Heart left ventricle (tissue), 16 donors: ENCODE results near the gene RCHY1. TPM values are rescaled to one million over a fixed set of nuclear protein-coding genes. Genes with fewer than 3 reads are reported as not detected.
A peak's percentile ranks its signal among the peaks of the same experiment; 100 is the strongest.

ENCODE experiments used
- ATAC-seq, 4 donors: fragments of 200-7000 bp; cut with Tn5 transposase; one replicate each; pipeline ENCODE4 v1.9.1; 2020 to 2022; ENCODE audit warnings: moderate library complexity in 4 of 4, mild to moderate bottlenecking in 3 of 4, moderate number of reproducible peaks in 1 of 4
- DNase-seq, 5 donors: peaks; one replicate each; pipeline ENCODE4 v3.0.0-alpha.2; 2020
- H3K27ac ChIP-seq, 12 donors: fragments of 200-600 bp; sonication (generic) in 4 of 12; one replicate each; pipeline versions ENCODE4 v1.5.0 to v1.8.0; 2016 to 2022; ENCODE audit warnings: mild to moderate bottlenecking in 2 of 12
- H3K27me3 ChIP-seq, 9 donors: fragments of 200-600 bp; sonication (generic) in 2 of 9; one replicate each; pipeline versions ENCODE4 v1.5.1 to v1.8.0; 2016 to 2022; ENCODE audit warnings: mild to moderate bottlenecking in 3 of 9
- H3K36me3 ChIP-seq, 9 donors: fragments of 200-600 bp; sonication (generic) in 2 of 9; one replicate each; pipeline versions ENCODE4 v1.5.0 to v1.8.0; 2018 to 2022; ENCODE audit warnings: mild to moderate bottlenecking in 2 of 9
- H3K4me1 ChIP-seq, 12 donors: fragments of 200-600 bp; sonication (generic) in 4 of 12; one replicate each; pipeline versions ENCODE4 v1.5.0 to v1.8.0; 2016 to 2022; ENCODE audit warnings: mild to moderate bottlenecking in 3 of 12
- H3K4me3 ChIP-seq, 12 donors: fragments of 200-600 bp; sonication (generic) in 4 of 12; one replicate each; pipeline versions ENCODE4 v1.5.0 to v1.8.0; 2017 to 2022; ENCODE audit warnings: mild to moderate bottlenecking in 9 of 12, moderate library complexity in 4 of 12
- H3K9me3 ChIP-seq, 12 donors: fragments of 200-600 bp; sonication (generic) in 4 of 12; one replicate each; pipeline versions ENCODE4 v1.5.0 to v1.8.0; 2016 to 2022; ENCODE audit warnings: mild to moderate bottlenecking in 1 of 12
- CTCF ChIP-seq, 12 donors: fragments of 200-600 bp; sonication (generic) in 4 of 12; IDR thresholded peaks; one replicate each; pipeline versions ENCODE4 v1.5.0 to v1.8.0; 2018 to 2022; ENCODE audit warnings: antibody characterized with exemption in 12 of 12, mild to moderate bottlenecking in 5 of 12
- POLR2A ChIP-seq, 2 donors: fragments of 450-650 bp; IDR thresholded peaks; one replicate each; pipeline ENCODE4 v1.6.1; 2017; ENCODE audit warnings: antibody characterized with exemption in 2 of 2, mild to moderate bottlenecking in 2 of 2, moderate library complexity in 2 of 2
- WGBS, 4 donors: extraction: QIAGEN DNeasy Blood & Tissue Kit in 2 of 4; methylation state at CpG; one replicate each; pipeline versions ENCODE4 v1.1.5 to v1.1.7; 2013 to 2018; 5-methylcytosine and 5-hydroxymethylcytosine counted together
- intact Hi-C, 10 donors: fragments of 100-400 bp; cut with DNase I; formaldehyde crosslinking; loops; one replicate each; pipeline versions ENCODE4 v1.11.1 to v1.14.2; 2022
- polyA plus RNA-seq, 2 donors: library from polyadenylated mRNA; stranded (reverse); fragments of 200-250 nt; gene quantifications; one replicate each; pipeline ENCODE4 v1.2.3, GENCODE V29; 2013
- total RNA-seq, 9 donors: library from RNA; depleted of rRNA in 2 of 9; stranded (reverse); fragments of >200 nt in 2 of 9; fragmentation: NEBNext Ultra II Directional in 3 of 9; extraction: Animal tissue kit (Norgen Biotek cat#: 25700) in 3 of 9; gene quantifications; one replicate each; pipeline versions ENCODE4 v1.1.0 to v1.2.4, GENCODE V29; 2016 to 2023
- donor health status: ischemic (EF 13 %, LVEDD 7.1; RV severe dilation, severe dysfunction).
- donor health status: healthy with polysubstance abuse.
- donor health status: DM: no; HTN: yes; CAD: no.
- donor health status: DM: no; HTN: no; CAD: no.
- donor health status: ischemic (EF 25% LVEDD 6.9; RV normal size, moderate dysfunction).
- donor health status: ischemic (EF 25% LVEDD 5.7; RV mildly dilated, moderate dysfunction).
- donor health status: healthy.
- donor health status: DM: yes; HTN: yes; CAD: no.
- donor health status: ischemic (EF 35%, LVEDD 5.7; RV mildly dilated, moderate dysfunction).
- donor health status: nonischemic (EF 11% LVEDD 7.7; RV severe dilation, severe dysfunction).
- donor health status: DM: yes; HTN: yes; CAD: no.
- donor health status: PGD.
- donor health status: ischemic (EF 29% LVEDD 5.4; RV normal size, mild dysfunction).
- donor health status: nonischemic (EF 23%, LVEDD 6.1; RV moderate dilation, normal function).

RCHY1 gene
- total and polyA plus RNA-seq, 11 donors: 17.7 to 54.1 (median 38.4) TPM

- H3K4me1 ChIP-seq: no peaks in the 10 kb centered on the region
- H3K36me3 ChIP-seq: peaks cover 0 to 75% (median 42%) of the 10 kb centered on the region in 9 donors
- H3K9me3 ChIP-seq: no peaks in the 10 kb centered on the region
- H3K27ac ChIP-seq: no peak overlapping the region
- H3K4me3 ChIP-seq: no peak overlapping the region
- DNase-seq (no peak), ATAC-seq (no peak)
- 95 to 99% (median 96%) methylated on average over 3 of the region's 3 CpGs for WGBS, 4 donors
- intact Hi-C loops: loop anchor here in 5 of 10 donors (10.0 kb wide), 2 partner anchors 542 to 602 kb away; partner anchors contain the start of gene PARM1 (in 4 of the 5)
- no peak for TF ChIP-seq CTCF (IDR thresholded peaks at IDR 0.05)
- TF ChIP-seq POLR2A (IDR thresholded peaks at IDR 0.05): no peak
- no peaks in the 10 kb centered on the region for H3K27me3 ChIP-seq
These were observed 37.0 kb downstream of the RCHY1 start for GRCh38 chr4:75477201-75477600.

GRCh38 chr4:75470738-75471137, 43.5 kb downstream of the RCHY1 start:
- Histone ChIP-seq H3K27me3 (no peaks in the 10 kb centered on the region), H3K27ac (no peak overlapping the region), H3K4me3 (no peak overlapping the region), H3K9me3 (no peaks in the 10 kb centered on the region), H3K36me3 (peaks cover 0 to 19% (median 0%) of the 10 kb centered on the region in 9 donors), H3K4me1 (peaks cover 0 to 10% (median 0%) of the 10 kb centered on the region in 12 donors)
- peak in 1 of 4 donors; percentile 25 for ATAC-seq
- no peak for DNase-seq
- intact Hi-C loops: loop anchor here in 5 of 10 donors (10.0 kb wide), 2 partner anchors 536 to 596 kb away; partner anchors contain the start of gene PARM1 (in 4 of the 5)
- WGBS, 4 donors: 62 to 89% (median 79%) methylated on average over 1 of the region's 1 CpG
- TF ChIP-seq POLR2A (IDR thresholded peaks at IDR 0.05): no peak

- DNase-seq (no peak), ATAC-seq (no peak)
- H3K27ac ChIP-seq: no peak overlapping the region
- WGBS, 4 donors: 95 to 100% (median 98%) methylated on average over 1 of the region's 1 CpG
- intact Hi-C loops: loop anchor here in 6 of 10 donors (2.0 to 10.0 kb wide), 3 partner anchors 535 to 595 kb away; partner anchors contain the start of gene PARM1 (in 5 of the 6)
- peaks cover 0 to 19% (median 0%) of the 10 kb centered on the region in 9 donors for H3K36me3 ChIP-seq
- H3K4me1 ChIP-seq: peaks cover 0 to 10% (median 0%) of the 10 kb centered on the region in 12 donors
- no peak overlapping the region for H3K4me3 ChIP-seq
- no peaks in the 10 kb centered on the region for H3K27me3 ChIP-seq
- H3K9me3 ChIP-seq: peaks cover 0 to 6% (median 0%) of the 10 kb centered on the region in 12 donors
- no peak for TF ChIP-seq CTCF (IDR thresholded peaks at IDR 0.05)
- no peak for TF ChIP-seq POLR2A (IDR thresholded peaks at IDR 0.05)
These were observed 44.3 kb downstream of the RCHY1 start for GRCh38 chr4:75469896-75470295.

GRCh38 chr4:75457365-75457764, 56.8 kb downstream of the RCHY1 start:
- no peak for DNase-seq
- H3K4me3 ChIP-seq: no peak overlapping the region
- intact Hi-C loops: no loop called here
- 75 to 88% (median 84%) methylated on average over 3 of the region's 3 CpGs for WGBS, 4 donors
- H3K27me3 ChIP-seq: no peaks in the 10 kb centered on the region
- H3K36me3 ChIP-seq: no peaks in the 10 kb centered on the region
- no peak overlapping the region for H3K27ac ChIP-seq
- TF ChIP-seq POLR2A (IDR thresholded peaks at IDR 0.05): no peak
- no peak for TF ChIP-seq CTCF (IDR thresholded peaks at IDR 0.05)
- ATAC-seq: no peak
- H3K4me1 ChIP-seq: no peaks in the 10 kb centered on the region
- H3K9me3 ChIP-seq: peaks cover 0 to under 1% (median 0%) of the 10 kb centered on the region in 12 donors

GRCh38 chr4:75434105-75434504, 80.1 kb downstream of the RCHY1 start:
- Histone ChIP-seq H3K9me3 (peaks cover 0 to 24% (median 0%) of the 10 kb centered on the region in 12 donors), H3K36me3 (no peaks in the 10 kb centered on the region), H3K27ac (no peak overlapping the region), H3K27me3 (no peaks in the 10 kb centered on the region), H3K4me1 (no peaks in the 10 kb centered on the region), H3K4me3 (no peak overlapping the region)
- intact Hi-C loops: no loop called here
- TF ChIP-seq POLR2A (IDR thresholded peaks at IDR 0.05) (no peak), CTCF (IDR thresholded peaks at IDR 0.05) (no peak)
- no peak for ATAC-seq
- no peak for DNase-seq
- WGBS, 4 donors: 46 to 87% (median 59%) methylated on average over 2 of the region's 2 CpGs
